ENCODE results near the gene RTP5. TPM values are rescaled to one million over a fixed set of nuclear protein-coding genes. Genes with fewer than 3 reads are reported as not detected.
"Not testable (repeated sequence)": the region's sequence is repeated elsewhere in the genome, so short reads cannot be mapped to it uniquely, and the experiment has no call there.

The RTP5 gene
- total RNA-seq, 1 donor from 2014 or later, result not detected

DNA sequence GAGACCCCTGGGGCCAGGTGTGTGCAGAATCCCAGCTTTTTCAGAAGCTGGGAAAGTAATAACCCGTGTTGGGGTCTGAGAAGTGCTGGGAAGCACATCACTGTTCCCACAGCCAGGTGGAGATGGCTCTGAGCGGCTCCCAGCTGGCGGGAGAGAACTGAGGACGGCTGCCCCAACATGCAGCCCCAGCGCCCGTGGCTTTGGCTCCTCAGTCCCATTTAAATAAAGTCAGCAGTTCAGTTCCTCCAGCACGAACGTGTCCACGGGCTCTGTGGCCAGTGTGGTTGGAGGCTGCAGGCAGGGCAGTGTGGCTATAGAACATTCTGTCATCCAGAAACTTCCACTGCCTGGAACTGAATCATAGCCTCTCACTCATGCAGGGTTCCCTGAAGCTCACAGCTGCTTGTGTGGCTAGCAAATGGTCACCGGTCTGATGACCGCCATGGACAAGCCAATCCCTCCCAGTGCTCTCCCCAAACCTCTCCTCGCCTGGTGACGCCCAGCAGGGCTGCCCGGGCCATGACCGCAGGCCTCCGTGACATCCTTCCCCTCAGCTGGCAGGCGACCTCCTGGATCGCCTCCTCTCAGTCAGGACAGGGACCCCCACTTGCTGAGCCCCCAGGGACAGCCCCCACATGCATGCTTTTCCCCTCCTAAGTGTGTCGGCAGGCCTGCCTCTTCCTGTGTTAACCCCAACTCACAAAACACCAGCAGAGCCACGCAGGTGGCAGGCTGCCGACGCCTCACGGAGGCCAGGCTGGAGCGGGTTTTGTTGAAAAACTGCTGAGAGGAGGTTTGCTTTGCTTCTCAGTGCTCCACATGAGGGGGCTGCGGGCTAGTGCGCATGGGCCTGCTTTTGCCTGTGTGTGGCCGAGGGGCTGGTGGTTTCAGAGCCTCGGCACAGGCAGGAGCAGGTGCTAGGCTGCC lies 1.3 kb downstream of the RTP5 start:
- DNase-seq (ENCODE audit: low read depth, low spot score), result no peak

DNA sequence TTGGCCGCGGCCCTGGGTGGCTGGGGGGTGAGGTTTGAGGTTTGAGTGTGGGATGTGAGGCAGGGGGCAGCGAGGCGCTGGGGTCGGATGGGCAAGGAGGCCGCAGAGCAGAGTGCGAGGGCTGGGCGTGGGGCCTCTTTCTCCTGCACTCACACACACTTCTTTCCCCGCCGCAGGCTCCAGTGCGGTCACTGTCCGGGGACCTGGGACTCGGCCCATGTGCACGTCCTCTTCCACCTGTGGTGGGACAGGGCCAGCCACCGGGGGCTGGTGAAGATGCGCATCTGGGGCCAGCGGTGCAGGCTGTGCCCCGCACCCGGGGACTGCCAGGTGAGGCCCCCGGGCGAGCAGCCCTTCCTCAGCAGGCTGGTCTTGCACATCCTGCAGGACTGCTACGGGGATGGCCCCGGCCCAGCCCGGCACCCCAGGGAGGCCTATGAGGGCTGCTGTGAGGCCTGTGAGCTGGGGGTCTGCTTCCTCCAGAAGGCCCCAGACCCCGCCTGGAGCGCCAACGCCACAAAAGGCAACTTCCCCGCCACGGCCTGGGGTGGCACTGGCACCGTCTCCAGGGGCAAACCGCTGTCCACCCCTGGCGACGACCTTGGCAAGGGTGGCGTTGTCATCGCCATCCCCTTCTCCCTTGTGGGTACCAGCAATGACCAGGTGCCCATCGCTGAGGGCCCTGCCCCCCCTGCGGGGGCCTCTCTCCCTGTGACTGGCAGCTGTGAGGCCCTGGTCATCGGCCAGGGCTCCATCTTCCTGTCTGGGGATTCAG lies 2.2 kb downstream of the RTP5 start:
- DNase-seq (ENCODE audit: low read depth, low spot score), result no peak

GRCh38 chr2:241872313-241872642 lies 2.7 kb downstream of the RTP5 start:
- no peak for DNase-seq (ENCODE audit: low read depth, low spot score)

DNA sequence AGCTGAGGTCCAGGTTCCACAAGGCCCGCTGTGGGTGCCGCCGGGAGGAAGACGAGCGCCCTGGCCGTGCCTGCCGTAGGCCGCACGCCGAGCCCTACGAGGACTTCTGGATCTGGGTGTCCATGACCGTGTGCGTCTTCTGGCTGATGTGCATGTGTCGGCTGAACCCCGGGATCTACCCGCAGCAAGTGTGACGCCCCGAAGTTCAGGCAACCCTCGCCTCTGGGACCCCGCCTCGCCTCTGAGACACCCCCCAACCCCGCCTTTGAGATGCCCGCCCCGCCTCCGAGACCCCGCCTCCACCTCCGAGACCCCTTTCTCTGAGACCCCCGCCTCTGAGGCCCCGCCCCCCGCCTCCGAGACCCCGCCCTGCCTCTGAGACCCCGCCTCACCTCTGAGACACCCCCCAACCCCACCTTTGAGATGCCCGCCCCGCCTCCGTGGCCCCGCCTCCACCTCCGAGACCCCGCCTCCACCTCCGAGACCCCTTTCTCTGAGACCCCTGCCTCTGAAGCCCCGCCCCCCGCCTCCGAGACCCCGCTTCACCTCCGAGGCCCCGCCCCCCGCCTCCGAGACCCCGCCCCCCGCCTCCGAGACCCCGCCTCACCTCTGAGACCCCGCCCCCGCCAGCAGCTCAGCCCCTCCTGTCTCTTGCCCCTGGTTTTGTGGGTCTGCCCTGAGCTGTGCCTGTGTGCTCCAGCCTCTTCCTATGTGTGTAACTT lies 3.7 kb downstream of the RTP5 start:
- DNase-seq (ENCODE audit: low read depth, low spot score), result no peak

DNA sequence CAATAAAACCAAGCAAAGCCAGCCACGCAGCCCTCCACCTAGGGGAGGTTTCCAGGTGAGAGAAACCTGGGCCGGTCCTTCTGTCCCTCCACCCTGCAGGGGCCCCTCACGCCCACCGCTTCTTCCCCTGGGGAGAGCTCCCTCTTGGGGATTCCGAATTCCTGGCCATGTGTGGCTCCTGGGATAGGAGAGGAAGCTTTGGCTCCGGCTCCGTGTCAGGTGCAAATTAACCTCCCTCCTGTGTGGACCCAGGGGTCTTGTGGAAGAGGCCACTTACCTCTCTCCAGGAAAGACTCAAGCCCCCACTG lies 4.2 kb downstream of the RTP5 start:
- DNase-seq (ENCODE audit: low read depth, low spot score), result no peak

DNA sequence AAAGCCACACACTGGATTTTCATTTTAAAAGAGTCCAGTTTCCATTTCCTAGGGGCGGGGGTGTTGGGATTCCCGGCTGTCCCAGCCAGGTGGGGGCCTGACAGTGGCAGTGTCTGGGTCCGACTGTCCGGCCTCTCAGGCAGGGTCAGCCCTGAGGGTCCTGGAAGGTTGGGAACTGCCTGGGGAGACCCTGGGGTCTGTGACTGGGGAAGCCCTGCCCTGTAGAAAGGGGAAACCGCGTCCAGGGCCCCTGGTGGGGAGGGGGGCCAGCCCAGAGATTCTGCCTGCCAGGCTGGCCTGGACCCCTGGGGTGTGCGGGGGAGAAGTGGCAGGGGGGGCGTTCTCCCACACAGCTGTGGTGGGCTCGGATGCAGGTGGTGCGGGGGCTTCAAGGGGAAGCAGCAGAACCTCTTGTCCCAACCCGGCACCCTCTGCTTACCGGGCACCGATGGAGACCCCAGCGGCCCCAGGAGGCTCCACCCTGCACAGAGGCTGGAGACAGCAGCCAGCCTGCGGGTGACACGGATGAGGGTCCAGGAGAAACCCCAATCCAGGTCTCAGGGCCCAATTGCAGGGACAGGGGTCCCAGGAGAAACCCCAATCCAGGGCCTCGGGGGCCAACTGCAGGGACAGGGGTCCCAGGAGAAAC lies 4.9 kb downstream of the RTP5 start:
- no peak for DNase-seq (ENCODE audit: low read depth, low spot score)

GRCh38 chr2:241875754-241876527 lies 6.4 kb downstream of the RTP5 start:
- not testable (repeated sequence) for DNase-seq (ENCODE audit: low read depth, low spot score)

DNA sequence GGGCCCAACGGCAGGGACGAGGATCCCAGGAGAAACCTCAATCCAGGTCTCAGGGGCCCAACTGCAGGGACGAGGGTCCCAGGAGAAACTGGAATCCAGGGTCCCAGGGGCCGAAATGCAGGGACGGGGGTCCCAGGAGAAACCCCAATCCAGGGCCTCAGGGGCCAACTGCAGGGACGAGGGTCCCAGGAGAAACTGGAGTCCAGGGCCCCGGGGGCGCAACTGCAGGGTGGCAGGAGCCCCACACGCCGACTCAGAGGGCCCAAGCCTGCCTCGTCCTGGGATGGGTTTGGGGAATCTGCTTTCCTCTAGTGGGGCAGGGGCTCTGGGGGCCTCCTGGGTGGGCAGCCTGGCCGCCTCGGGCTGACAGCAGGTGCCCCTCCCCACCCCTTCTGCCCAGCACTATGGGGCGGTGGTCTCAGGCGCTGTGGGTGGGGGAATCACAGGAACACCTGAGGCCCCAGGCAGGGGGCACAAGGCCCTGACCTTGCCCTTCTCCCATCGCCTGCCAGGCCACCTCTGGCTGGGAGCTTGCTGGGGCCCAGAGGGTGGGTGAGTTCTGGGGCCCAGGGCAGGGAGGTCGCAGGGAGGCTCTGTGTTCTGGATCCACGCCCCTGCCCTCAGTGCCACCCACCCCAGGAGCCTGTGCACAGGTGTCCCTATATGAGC lies 7.1 kb downstream of the RTP5 start:
- no peak for DNase-seq (ENCODE audit: low read depth, low spot score)

GRCh38 chr2:241877197-241877685 lies 7.7 kb downstream of the RTP5 start:
- DNase-seq (ENCODE audit: low read depth, low spot score), result no peak

GRCh38 chr2:241877989-241878970 lies 8.8 kb downstream of the RTP5 start:
- no peak for DNase-seq (ENCODE audit: low read depth, low spot score)

GRCh38 chr2:241879326-241879725 lies 9.8 kb downstream of the RTP5 start:
- DNase-seq (ENCODE audit: low read depth, low spot score), result no peak

DNA sequence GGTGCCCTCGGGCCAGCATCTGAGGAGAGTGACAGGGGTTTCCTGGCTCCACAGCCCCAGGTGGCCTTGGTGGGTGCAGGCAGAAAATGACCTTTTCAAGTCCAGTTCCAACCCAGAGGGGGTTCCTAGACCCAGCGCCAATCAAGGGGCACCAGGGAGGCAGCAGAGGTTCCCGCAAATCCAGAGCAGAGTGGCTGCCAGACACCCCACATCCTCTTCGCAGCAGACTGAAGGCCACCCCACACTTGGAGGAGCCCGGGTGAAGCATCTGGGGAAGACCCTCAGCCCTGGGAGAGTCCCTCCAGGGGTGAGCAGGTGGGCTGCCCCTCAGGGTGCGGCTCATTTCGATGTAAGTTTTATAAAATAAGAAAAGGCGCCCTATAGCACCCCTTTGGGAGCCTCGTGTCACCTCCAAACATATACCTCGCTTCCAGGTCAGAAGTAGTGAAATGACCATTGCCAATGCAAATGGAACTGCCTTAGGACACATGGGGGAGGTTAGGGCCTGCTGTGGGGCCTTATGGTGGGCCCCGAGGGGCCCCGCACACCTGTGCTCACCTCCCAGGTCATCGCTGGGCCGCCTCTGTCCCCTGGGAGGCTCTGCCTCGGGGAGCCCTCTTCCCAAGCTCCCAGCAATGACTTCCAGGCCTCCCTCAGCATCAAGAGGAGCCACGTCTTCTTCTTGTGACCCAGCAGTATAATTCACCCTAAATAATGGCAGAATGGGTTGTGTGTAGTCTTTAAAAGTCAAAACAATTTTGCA lies 11.0 kb downstream of the RTP5 start:
- no peak for DNase-seq (ENCODE audit: low read depth, low spot score)

- no peak for DNase-seq (ENCODE audit: low read depth, low spot score)
Measured at GRCh38 chr2:241882091-241882625, 12.6 kb downstream of the RTP5 start.

DNA sequence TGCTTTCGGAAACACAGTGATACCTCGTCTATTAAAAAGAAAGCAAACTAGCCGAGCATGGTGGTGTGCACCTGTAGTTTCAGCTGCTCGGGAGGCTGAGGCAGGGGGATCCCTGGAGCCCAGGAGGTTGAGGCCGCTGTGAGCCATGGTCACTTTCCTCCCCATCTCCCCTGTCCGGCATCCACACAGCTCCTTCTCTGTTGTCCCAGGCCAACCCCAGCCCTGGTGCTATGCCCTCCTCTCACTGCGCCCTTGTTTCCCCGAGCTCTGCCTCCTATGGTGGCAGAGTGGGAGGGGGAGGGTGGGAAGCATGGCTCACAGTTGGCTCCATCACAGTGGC lies 15.4 kb downstream of the RTP5 start:
- no peak for DNase-seq (ENCODE audit: low read depth, low spot score)

- DNase-seq (ENCODE audit: low read depth, low spot score), result no peak
Measured at GRCh38 chr2:241885291-241885945, 15.9 kb downstream of the RTP5 start.

- DNase-seq (ENCODE audit: low read depth, low spot score), result no peak
Measured at GRCh38 chr2:241885946-241886643, 16.6 kb downstream of the RTP5 start.
